ENCODE data around the gene ZDHHC14. TPM values are rescaled to one million over a fixed set of nuclear protein-coding genes. Genes with fewer than 3 reads are reported as not detected.

ZDHHC14 gene
- total and polyA plus RNA-seq, 2 experiments from 2014 or later: 3.0 to 7.4 TPM

DNA sequence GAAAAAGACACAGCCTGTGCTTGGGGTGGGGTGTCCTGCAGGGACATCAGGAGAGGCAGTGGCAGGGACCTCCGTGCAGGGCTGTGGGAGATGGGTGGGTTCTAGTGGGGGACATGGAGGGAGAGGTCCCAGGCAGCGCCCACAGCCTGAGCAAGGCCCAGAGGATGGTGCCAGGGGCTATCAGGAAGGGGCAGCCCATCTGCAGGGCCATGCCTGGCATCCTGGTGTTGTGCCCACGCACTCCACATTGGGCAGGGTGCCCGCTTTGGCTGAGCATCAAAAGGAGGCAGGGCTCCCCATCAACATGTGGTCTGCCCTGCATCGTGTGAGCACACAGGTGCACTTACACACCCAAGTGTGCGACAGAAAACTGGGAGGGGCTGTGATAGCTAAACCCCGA, 257.8 kb downstream of the ZDHHC14 start (continued):
- TF ChIP-seq EZH2phosphoT487 (IDR thresholded peaks at IDR 0.05; ENCODE audit: unreplicated experiment): no peak
- no peak for TF ChIP-seq CREB1 (CRISPR knock-in tag; IDR thresholded peaks at IDR 0.05; ENCODE audit: low read depth)
- TF ChIP-seq POLR2AphosphoS5 (IDR thresholded peaks at IDR 0.05; ENCODE audit: low read depth): no peak
- no peak for TF ChIP-seq EZH2 (IDR thresholded peaks at IDR 0.05; ENCODE audit: low read depth, unreplicated experiment)
- TF ChIP-seq, protein P1, sequence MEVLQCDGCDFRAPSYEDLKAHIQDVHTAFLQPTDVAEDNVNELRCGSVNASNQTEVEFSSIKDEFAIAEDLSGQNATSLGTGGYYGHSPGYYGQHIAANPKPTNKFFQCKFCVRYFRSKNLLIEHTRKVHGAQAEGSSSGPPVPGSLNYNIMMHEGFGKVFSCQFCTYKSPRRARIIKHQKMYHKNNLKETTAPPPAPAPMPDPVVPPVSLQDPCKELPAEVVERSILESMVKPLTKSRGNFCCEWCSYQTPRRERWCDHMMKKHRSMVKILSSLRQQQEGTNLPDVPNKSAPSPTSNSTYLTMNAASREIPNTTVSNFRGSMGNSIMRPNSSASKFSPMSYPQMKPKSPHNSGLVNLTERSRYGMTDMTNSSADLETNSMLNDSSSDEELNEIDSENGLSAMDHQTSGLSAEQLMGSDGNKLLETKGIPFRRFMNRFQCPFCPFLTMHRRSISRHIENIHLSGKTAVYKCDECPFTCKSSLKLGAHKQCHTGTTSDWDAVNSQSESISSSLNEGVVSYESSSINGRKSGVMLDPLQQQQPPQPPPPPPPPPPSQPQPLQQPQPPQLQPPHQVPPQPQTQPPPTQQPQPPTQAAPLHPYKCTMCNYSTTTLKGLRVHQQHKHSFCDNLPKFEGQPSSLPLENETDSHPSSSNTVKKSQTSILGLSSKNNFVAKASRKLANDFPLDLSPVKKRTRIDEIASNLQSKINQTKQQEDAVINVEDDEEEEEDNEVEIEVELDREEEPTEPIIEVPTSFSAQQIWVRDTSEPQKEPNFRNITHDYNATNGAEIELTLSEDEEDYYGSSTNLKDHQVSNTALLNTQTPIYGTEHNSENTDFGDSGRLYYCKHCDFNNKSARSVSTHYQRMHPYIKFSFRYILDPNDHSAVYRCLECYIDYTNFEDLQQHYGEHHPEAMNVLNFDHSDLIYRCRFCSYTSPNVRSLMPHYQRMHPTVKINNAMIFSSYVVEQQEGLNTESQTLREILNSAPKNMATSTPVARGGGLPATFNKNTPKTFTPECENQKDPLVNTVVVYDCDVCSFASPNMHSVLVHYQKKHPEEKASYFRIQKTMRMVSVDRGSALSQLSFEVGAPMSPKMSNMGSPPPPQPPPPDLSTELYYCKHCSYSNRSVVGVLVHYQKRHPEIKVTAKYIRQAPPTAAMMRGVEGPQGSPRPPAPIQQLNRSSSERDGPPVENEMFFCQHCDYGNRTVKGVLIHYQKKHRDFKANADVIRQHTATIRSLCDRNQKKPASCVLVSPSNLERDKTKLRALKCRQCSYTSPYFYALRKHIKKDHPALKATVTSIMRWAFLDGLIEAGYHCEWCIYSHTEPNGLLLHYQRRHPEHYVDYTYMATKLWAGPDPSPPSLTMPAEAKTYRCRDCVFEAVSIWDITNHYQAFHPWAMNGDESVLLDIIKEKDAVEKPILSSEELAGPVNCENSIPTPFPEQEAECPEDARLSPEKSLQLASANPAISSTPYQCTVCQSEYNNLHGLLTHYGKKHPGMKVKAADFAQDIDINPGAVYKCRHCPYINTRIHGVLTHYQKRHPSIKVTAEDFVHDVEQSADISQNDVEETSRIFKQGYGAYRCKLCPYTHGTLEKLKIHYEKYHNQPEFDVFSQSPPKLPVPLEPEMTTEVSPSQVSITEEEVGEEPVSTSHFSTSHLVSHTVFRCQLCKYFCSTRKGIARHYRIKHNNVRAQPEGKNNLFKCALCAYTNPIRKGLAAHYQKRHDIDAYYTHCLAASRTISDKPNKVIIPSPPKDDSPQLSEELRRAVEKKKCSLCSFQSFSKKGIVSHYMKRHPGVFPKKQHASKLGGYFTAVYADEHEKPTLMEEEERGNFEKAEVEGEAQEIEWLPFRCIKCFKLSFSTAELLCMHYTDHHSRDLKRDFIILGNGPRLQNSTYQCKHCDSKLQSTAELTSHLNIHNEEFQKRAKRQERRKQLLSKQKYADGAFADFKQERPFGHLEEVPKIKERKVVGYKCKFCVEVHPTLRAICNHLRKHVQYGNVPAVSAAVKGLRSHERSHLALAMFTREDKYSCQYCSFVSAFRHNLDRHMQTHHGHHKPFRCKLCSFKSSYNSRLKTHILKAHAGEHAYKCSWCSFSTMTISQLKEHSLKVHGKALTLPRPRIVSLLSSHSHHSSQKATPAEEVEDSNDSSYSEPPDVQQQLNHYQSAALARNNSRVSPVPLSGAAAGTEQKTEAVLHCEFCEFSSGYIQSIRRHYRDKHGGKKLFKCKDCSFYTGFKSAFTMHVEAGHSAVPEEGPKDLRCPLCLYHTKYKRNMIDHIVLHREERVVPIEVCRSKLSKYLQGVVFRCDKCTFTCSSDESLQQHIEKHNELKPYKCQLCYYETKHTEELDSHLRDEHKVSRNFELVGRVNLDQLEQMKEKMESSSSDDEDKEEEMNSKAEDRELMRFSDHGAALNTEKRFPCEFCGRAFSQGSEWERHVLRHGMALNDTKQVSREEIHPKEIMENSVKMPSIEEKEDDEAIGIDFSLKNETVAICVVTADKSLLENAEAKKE (CRISPR knock-in tag; IDR thresholded peaks at IDR 0.05): no peak

DNA sequence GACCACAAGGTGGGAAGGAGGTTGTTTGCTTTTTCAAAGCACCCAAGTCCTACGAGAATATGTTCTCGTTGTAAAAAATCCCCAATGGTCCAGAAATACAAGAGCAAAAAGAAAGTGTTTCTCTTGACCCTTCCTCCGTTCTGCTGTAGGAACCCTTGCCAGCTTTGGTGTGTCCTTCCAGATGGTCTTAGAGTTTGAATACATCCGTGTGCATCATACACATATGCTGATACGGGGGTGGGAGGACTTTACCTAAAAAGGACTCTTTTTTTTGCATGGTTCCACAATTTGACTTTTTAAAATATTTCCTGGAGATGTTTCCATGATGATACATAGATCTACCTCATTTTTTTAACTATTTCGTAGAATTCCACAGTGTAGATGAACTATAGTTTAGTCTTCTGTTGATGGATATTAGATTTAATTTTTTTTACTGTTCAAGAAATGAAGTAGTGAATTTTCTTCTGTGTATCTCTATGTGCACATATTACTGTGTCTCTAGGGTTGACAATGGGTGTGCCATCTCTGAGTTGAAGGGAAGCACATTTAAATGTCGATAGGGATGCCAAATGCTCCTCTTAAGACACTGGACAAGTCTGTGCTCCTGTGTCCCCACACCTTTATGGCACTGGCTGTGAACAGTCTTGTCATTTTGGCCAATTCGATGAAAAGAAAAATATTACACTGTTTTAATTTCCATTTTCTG, 259.9 kb downstream of the ZDHHC14 start:
- H3K27me3 Mint-ChIP-seq (ENCODE audit: insufficient read depth, low read depth, poor library complexity): peaks cover 12% of the 10 kb centered on the region
- Histone ChIP-seq H3K79me2 (replicated peaks; ENCODE audit: insufficient read depth) (no peaks in the 10 kb centered on the region), H3F3A (replicated peaks; ENCODE audit: low read depth) (no peaks in the 10 kb centered on the region), H3K36me3 (ENCODE audit: insufficient read depth) (no peaks in the 10 kb centered on the region), H3K4me2 (no peak overlapping the region), H3K27me3 (ENCODE audit: insufficient read depth) (no peaks in the 10 kb centered on the region), H3K27ac (ENCODE audit: low read depth) (no peak overlapping the region), H3K4me3 (no peak overlapping the region), H3K9me2 (ENCODE audit: insufficient read depth) (no peaks in the 10 kb centered on the region), H4K20me1 (replicated peaks; ENCODE audit: insufficient read depth) (no peaks in the 10 kb centered on the region), H2AFZ (no peak overlapping the region), H3K4me1 (ENCODE audit: insufficient read depth) (no peaks in the 10 kb centered on the region)
- DNase-seq (ENCODE audit: low spot score) (no peak), ATAC-seq (no peak)
- no peak overlapping the region for H3K27ac Mint-ChIP-seq
- peaks cover under 1% of the 10 kb centered on the region for H3K4me1 Mint-ChIP-seq
- no peaks in the 10 kb centered on the region; the same call in 2 of the 3 replicates for H3K36me3 Mint-ChIP-seq (ENCODE audit: low read depth)
- H3K4me3 Mint-ChIP-seq: no peak overlapping the region
- H3K9me3 Mint-ChIP-seq: no peaks in the 10 kb centered on the region
- no peak for TF ChIP-seq ZNF114 (CRISPR knock-in tag; IDR thresholded peaks at IDR 0.05)
- TF ChIP-seq NANOG (IDR thresholded peaks at IDR 0.05; ENCODE audit: borderline replicate concordance): no peak
- TF ChIP-seq, protein P2, sequence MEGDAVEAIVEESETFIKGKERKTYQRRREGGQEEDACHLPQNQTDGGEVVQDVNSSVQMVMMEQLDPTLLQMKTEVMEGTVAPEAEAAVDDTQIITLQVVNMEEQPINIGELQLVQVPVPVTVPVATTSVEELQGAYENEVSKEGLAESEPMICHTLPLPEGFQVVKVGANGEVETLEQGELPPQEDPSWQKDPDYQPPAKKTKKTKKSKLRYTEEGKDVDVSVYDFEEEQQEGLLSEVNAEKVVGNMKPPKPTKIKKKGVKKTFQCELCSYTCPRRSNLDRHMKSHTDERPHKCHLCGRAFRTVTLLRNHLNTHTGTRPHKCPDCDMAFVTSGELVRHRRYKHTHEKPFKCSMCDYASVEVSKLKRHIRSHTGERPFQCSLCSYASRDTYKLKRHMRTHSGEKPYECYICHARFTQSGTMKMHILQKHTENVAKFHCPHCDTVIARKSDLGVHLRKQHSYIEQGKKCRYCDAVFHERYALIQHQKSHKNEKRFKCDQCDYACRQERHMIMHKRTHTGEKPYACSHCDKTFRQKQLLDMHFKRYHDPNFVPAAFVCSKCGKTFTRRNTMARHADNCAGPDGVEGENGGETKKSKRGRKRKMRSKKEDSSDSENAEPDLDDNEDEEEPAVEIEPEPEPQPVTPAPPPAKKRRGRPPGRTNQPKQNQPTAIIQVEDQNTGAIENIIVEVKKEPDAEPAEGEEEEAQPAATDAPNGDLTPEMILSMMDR (conservative IDR thresholded peaks at IDR 0.05; ENCODE audit: low read depth in 2 of 2): no peak
- no peak for TF ChIP-seq EZH2phosphoT487 (IDR thresholded peaks at IDR 0.05; ENCODE audit: unreplicated experiment)
